ENCODE data around the gene SLC6A4. TPM values are rescaled to one million over a fixed set of nuclear protein-coding genes. Genes with fewer than 3 reads are reported as not detected.
A peak's percentile ranks its signal among the peaks of the same experiment; 100 is the strongest.

SLC6A4 gene
- total RNA-seq, 1 experiment from 2014 or later: 0.02 TPM

DNA sequence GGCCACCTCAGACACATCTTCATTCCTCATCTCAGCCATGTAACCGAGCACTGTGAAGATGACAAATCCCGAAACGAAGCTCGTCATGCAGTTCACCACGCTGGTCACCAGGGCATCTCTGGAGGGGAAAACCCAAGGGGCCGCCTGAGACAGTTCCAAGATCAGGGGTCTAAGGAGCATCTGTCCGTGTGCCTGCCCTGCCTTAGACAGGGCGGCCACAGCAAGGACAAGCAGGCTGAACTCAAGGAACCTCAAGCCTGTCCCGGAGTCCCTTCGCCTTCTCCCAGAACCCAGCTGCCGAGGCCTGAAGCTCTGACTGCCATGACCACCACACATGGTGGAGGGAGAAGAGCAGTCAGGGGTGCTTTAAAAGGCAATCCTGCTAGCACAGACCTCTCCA lies 22.7 kb downstream of the SLC6A4 start:
- H3T11ph ChIP-seq (ENCODE audit: low read length): no peak overlapping the region
- no peak overlapping the region for H4K8ac ChIP-seq (replicated peaks; ENCODE audit: insufficient read length, low read depth, low read length)
- no peak overlapping the region for H3K23ac ChIP-seq (ENCODE audit: insufficient read length, low read depth, low read length)
- no CpG with 5 or more reads among the region's 11 CpGs for WGBS (ENCODE audit: extremely low coverage, insufficient read length, low lambda C conversion rate)
- H3K4ac ChIP-seq (ENCODE audit: low read depth, low read length): no peak overlapping the region
- Mint-ChIP-seq H3K9me3 (peaks cover 0 to 3% of the 10 kb centered on the region in 2 experiments; a peak in 2 of 5 replicates), H3K36me3 (ENCODE audit: insufficient read depth in 1 of 3, low read depth in 3 of 3) (no peaks in the 10 kb centered on the region; a peak in 1 of 7 replicates), H3K4me3 (no peak overlapping the region), H3K27ac (no peak overlapping the region; a peak in 1 of 7 replicates), H3K27me3 (ENCODE audit: low read depth) (no peaks in the 10 kb centered on the region; the same call in none of the 2 replicates), H3K4me1 (peaks cover 0 to 5% of the 10 kb centered on the region in 2 experiments; a peak in 1 of 4 replicates)
- TF ChIP-seq, protein P1, sequence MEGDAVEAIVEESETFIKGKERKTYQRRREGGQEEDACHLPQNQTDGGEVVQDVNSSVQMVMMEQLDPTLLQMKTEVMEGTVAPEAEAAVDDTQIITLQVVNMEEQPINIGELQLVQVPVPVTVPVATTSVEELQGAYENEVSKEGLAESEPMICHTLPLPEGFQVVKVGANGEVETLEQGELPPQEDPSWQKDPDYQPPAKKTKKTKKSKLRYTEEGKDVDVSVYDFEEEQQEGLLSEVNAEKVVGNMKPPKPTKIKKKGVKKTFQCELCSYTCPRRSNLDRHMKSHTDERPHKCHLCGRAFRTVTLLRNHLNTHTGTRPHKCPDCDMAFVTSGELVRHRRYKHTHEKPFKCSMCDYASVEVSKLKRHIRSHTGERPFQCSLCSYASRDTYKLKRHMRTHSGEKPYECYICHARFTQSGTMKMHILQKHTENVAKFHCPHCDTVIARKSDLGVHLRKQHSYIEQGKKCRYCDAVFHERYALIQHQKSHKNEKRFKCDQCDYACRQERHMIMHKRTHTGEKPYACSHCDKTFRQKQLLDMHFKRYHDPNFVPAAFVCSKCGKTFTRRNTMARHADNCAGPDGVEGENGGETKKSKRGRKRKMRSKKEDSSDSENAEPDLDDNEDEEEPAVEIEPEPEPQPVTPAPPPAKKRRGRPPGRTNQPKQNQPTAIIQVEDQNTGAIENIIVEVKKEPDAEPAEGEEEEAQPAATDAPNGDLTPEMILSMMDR (conservative IDR thresholded peaks at IDR 0.05): peak; percentile 31; the same call in 2 of the 3 replicates
- H3K27ac ChIP-seq (ENCODE audit: insufficient read length, low read depth, low read length): no peak overlapping the region
- H3K23me2 ChIP-seq (ENCODE audit: insufficient read length, low read depth, low read length, poor library complexity, severe bottlenecking): no peaks in the 10 kb centered on the region
- H4K5ac ChIP-seq (ENCODE audit: insufficient read length, low read depth, low read length): no peak overlapping the region
- H2AK5ac ChIP-seq (ENCODE audit: insufficient read length, low read length): no peak overlapping the region
- no peak overlapping the region; the same call in 1 of the 2 replicates for H3K14ac ChIP-seq (ENCODE audit: insufficient read depth, low read length)
- no peaks in the 10 kb centered on the region for H3K79me1 ChIP-seq (ENCODE audit: insufficient read depth, low read depth, low read length, poor library complexity, severe bottlenecking)
- no peaks in the 10 kb centered on the region for H4K20me1 ChIP-seq (ENCODE audit: control insufficient read depth, insufficient read depth, insufficient read length)
- no peak overlapping the region for H3K56ac ChIP-seq (ENCODE audit: insufficient read length, low read depth, low read length)
- no peak overlapping the region for H3K9ac ChIP-seq (ENCODE audit: extremely low read depth, insufficient read length, low read length)
- no peaks in the 10 kb centered on the region for H3K27me3 ChIP-seq (ENCODE audit: insufficient read depth, low read length)
- H4K91ac ChIP-seq (ENCODE audit: insufficient read length, low read depth, low read length): no peak overlapping the region
- no peak for DNase-seq
- H3K4me1 ChIP-seq (ENCODE audit: insufficient read depth, low read length): no peaks in the 10 kb centered on the region
- H2BK12ac ChIP-seq (ENCODE audit: insufficient read length, low read depth, low read length): no peak overlapping the region
- H2BK120ac ChIP-seq (ENCODE audit: low read depth, low read length, poor library complexity, severe bottlenecking): no peak overlapping the region
- no peak overlapping the region for H2BK20ac ChIP-seq (ENCODE audit: low read depth, low read length, poor library complexity, severe bottlenecking)
- H3K9me3 ChIP-seq (ENCODE audit: control insufficient read depth, low read depth, low read length): no peaks in the 10 kb centered on the region
- H3K4me2 ChIP-seq (ENCODE audit: insufficient read depth, insufficient read length, low read length): no peak overlapping the region
- no peak overlapping the region for H2BK5ac ChIP-seq (ENCODE audit: insufficient read length, low read length)
- H3K18ac ChIP-seq (ENCODE audit: insufficient read length, low read depth, low read length): no peak overlapping the region
- no peak overlapping the region for H2BK15ac ChIP-seq (ENCODE audit: low read depth, low read length)
- no peaks in the 10 kb centered on the region for H3K79me2 ChIP-seq (ENCODE audit: insufficient read depth, low read length)
- H2AFZ ChIP-seq (ENCODE audit: low read length): no peak overlapping the region

Data from H9 (cell line).